HepG2 (cell line): Measurements from ENCODE around the gene AARS2. TPM values are rescaled to one million over a fixed set of nuclear protein-coding genes. Genes with fewer than 3 reads are reported as not detected.
A peak's percentile ranks its signal among the peaks of the same experiment; 100 is the strongest.

ENCODE experiments used
- BATF2 ChIP-seq: sonication (generic); formaldehyde crosslinking; IDR thresholded peaks from 2 replicates; pipeline ENCODE4 v1.8.0; 2022; ENCODE audit warnings: mild to moderate bottlenecking, missing genetic modification reagents, moderate library complexity
- CBX2 ChIP-seq, 2 experiments: fragments of 200-600 bp in 1 of 2; sonication (generic); formaldehyde crosslinking in 1 of 2; IDR thresholded peaks; 2 replicates each; pipeline versions ENCODE4 v1.7.0 to v1.8.1; 2018 to 2022; ENCODE audit warnings: low read depth in 2 of 2, low read length in 1 of 2, mild to moderate bottlenecking in 1 of 2, missing genetic modification reagents in 1 of 2
- EZH2 ChIP-seq: conservative IDR thresholded peaks from 2 replicates; pipeline ENCODE4 v1.6.1; 2012; ENCODE audit warnings: mild to moderate bottlenecking, low read depth, low read length, moderate library complexity
- JDP2 ChIP-seq: sonication (generic); formaldehyde crosslinking; IDR thresholded peaks from 2 replicates; pipeline ENCODE4 v1.8.1; 2022; ENCODE audit warnings: missing genetic modification reagents, borderline replicate concordance
- ZFP36 ChIP-seq: fragments of 150-350 bp; IDR thresholded peaks from 2 replicates; pipeline ENCODE4 v1.6.1; 2018; ENCODE audit warnings: borderline replicate concordance, low read length, low read depth; ENCODE audit not compliant: partially characterized antibody
- ZMYM3 ChIP-seq: sonication (generic); formaldehyde crosslinking; IDR thresholded peaks from 2 replicates; pipeline ENCODE4 v1.5.1; 2020; ENCODE audit warnings: mild to moderate bottlenecking, missing genetic modification reagents
- ZNF589 ChIP-seq: sonication (generic); formaldehyde crosslinking; conservative IDR thresholded peaks from 2 replicates; pipeline ENCODE4 v1.8.0; 2022; ENCODE audit warnings: mild to moderate bottlenecking, moderate library complexity, missing genetic modification reagents
- ZNF772 ChIP-seq: sonication (generic); formaldehyde crosslinking; IDR thresholded peaks from 2 replicates; pipeline ENCODE4 v1.5.0; 2020; ENCODE audit warnings: mild to moderate bottlenecking, missing genetic modification reagents
- polyA plus RNA-seq, 8 experiments: library from polyadenylated mRNA; depleted of rRNA in 3 of 8; stranded (reverse) in 7 of 8; unstranded in 1 of 8; fragments of >200 nt; fragmentation: Illumina TruSeq in 4 of 8; extraction: Trizol in 4 of 8; gene quantifications; 2 replicates each; pipeline versions ENCODE4 v1.2.1 to v1.2.3, GENCODE V29; 2011 to 2016; ENCODE audit warnings: low read depth in 4 of 8, missing spikeins in 1 of 8, mixed read lengths in 1 of 8; ENCODE audit not compliant: insufficient read depth in 1 of 8
- total RNA-seq, 5 experiments: library from RNA; depleted of rRNA; stranded (reverse); fragments of >200 nt; fragmentation: Illumina TruSeq; extraction: Trizol; gene quantifications; 2 replicates each; pipeline ENCODE4 v1.2.3, GENCODE V29; 2016; ENCODE audit warnings: low read depth in 1 of 5
- TF ChIP-seq, protein P1 (sequence below), 2 experiments: IDR thresholded peaks; 2 replicates each; pipeline ENCODE4 v1.6.1; 2011 to 2012; ENCODE audit warnings: low read length in 2 of 2, borderline replicate concordance in 1 of 2, low read depth in 1 of 2, mild to moderate bottlenecking in 1 of 2, moderate library complexity in 1 of 2

AARS2 gene
- total and polyA plus RNA-seq, 2 of the 13 experiments (the other 11 are each of a cell fraction or from before 2014, with no cell fraction given), result 7.5 to 24.1 TPM

DNA sequence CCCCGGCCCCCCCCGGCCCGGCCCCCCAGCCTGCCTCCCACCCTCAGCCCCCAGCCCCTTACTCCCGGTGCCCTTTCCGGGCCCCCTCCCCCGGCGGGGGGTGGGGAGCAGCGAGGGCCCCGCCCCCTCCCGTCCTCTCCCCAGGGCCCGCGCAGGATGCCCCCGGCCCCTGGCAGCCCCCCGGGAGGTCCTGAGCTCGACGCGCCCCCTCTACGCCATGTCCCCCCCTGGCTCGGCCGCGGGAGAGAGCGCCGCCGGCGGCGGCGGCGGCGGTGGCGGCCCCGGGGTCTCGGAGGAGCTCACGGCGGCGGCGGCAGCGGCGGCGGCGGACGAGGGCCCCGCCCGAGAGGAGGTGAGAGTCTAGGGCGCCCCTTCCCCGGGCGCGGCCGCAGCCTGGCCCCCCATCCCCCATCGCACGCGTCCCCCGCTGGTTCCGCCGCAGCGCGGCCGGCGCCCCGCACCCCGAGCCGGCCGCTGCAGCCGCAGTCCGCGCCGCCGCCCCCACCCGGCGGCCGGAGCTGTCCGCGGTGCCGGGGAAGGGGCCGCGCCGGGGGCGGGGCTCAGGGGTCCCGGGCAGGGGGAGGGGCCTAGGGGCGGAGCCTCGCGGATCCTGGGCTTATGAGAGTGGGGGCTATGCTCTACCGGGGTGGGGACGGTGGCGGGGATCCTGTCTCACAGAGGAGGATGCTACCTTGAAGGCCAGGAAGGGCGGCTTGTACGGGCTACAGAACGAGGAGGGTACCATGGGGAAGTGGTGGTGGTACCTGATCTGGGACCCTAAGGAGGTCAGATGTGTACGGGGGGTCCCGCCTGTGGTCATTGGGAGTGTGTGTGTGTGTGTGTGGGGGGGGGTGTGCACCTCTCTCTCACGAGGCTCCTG lies 42.4 kb downstream of the AARS2 start (continued):
- TF ChIP-seq ZNF589 (CRISPR knock-in tag) (no peak), JDP2 (CRISPR knock-in tag) (no peak), ZNF772 (CRISPR knock-in tag) (no peak), BATF2 (CRISPR knock-in tag) (no peak), ZMYM3 (no peak), EZH2 (0 out of 2 replicates have a peak, but pooled peaks have one; percentile 57), ZFP36 (no peak), CBX2 (IDR thresholded peaks at IDR 0.05; ENCODE audit: low read depth, low read length) (no peak), CBX2 (CRISPR knock-in tag; IDR thresholded peaks at IDR 0.05; ENCODE audit: low read depth) (no peak)
- TF ChIP-seq, protein P1, sequence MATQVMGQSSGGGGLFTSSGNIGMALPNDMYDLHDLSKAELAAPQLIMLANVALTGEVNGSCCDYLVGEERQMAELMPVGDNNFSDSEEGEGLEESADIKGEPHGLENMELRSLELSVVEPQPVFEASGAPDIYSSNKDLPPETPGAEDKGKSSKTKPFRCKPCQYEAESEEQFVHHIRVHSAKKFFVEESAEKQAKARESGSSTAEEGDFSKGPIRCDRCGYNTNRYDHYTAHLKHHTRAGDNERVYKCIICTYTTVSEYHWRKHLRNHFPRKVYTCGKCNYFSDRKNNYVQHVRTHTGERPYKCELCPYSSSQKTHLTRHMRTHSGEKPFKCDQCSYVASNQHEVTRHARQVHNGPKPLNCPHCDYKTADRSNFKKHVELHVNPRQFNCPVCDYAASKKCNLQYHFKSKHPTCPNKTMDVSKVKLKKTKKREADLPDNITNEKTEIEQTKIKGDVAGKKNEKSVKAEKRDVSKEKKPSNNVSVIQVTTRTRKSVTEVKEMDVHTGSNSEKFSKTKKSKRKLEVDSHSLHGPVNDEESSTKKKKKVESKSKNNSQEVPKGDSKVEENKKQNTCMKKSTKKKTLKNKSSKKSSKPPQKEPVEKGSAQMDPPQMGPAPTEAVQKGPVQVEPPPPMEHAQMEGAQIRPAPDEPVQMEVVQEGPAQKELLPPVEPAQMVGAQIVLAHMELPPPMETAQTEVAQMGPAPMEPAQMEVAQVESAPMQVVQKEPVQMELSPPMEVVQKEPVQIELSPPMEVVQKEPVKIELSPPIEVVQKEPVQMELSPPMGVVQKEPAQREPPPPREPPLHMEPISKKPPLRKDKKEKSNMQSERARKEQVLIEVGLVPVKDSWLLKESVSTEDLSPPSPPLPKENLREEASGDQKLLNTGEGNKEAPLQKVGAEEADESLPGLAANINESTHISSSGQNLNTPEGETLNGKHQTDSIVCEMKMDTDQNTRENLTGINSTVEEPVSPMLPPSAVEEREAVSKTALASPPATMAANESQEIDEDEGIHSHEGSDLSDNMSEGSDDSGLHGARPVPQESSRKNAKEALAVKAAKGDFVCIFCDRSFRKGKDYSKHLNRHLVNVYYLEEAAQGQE (IDR thresholded peaks at IDR 0.05; ENCODE audit: borderline replicate concordance in 1 of 2, low read depth in 1 of 2, low read length in 2 of 2), result peak; percentile 67 to 87
